IMR-90 (cell line): ENCODE results near the gene ANO10. TPM values are rescaled to one million over a fixed set of nuclear protein-coding genes. Genes with fewer than 3 reads are reported as not detected.

ENCODE experiments used
- ATAC-seq: fragments of 200-7000 bp; cut with Tn5 transposase; 2 replicates; pipeline ENCODE4 v1.9.1; 2020; ENCODE audit warnings: low read depth, mild to moderate bottlenecking, moderate library complexity
- BruUV-seq: library from RNA; stranded (reverse); fragments of 400-500 nt; replicated peaks from 2 replicates; lab custom pipeline; 2021; lab: Mats Ljungman, UMichigan
- CTCF ChIA-PET: fragments of 300-600 bp; formaldehyde crosslinking; extraction: SDS; loops from one replicate; lab custom pipeline; 2021; ENCODE audit warnings: antibody characterized with exemption; lab: Yijun Ruan, JAX
- POLR2A ChIA-PET: fragments of 300-600 bp; sonication (Branson Sonifier 250); formaldehyde crosslinking; loops from one replicate; lab custom pipeline; 2022; ENCODE audit warnings: antibody characterized with exemption; ENCODE audit not compliant: unreplicated experiment; lab: Charles Lee
- DNase-seq: peaks from one replicate; pipeline ENCODE4 v3.0.0; 2013
- H2AFZ ChIP-seq: replicated peaks from 2 replicates; pipeline ENCODE3; 2013; ENCODE audit warnings: low read length, mild to moderate bottlenecking; ENCODE audit not compliant: poor library complexity
- H2AK5ac ChIP-seq: 2 replicates; pipeline ENCODE4 v1.6.1; 2013; ENCODE audit warnings: low read depth, low read length, inconsistent platforms
- H2AK9ac ChIP-seq: replicated peaks from 2 replicates; pipeline ENCODE3; 2013; ENCODE audit warnings: mild to moderate bottlenecking, low read depth, low read length, moderate library complexity; ENCODE audit not compliant: poor library complexity
- H2BK120ac ChIP-seq: 2 replicates; pipeline ENCODE4 v1.6.1; 2013; ENCODE audit warnings: low read depth, low read length, inconsistent platforms
- H2BK15ac ChIP-seq: 3 replicates; pipeline ENCODE4 v1.6.1; 2013; ENCODE audit warnings: low read depth, low read length, inconsistent platforms
- H2BK20ac ChIP-seq: 2 replicates; pipeline ENCODE4 v1.6.1; 2013; ENCODE audit warnings: low read depth, mild to moderate bottlenecking, inconsistent platforms, low read length, moderate library complexity
- H2BK5ac ChIP-seq: 2 replicates; pipeline ENCODE4 v1.6.1; 2013; ENCODE audit warnings: mild to moderate bottlenecking, low read depth, low read length, inconsistent platforms; ENCODE audit not compliant: poor library complexity, severe bottlenecking
- H3K14ac ChIP-seq: replicated peaks from 2 replicates; pipeline ENCODE4 v1.6.1; 2013; ENCODE audit warnings: low read depth, low read length, inconsistent platforms
- H3K18ac ChIP-seq: 2 replicates; pipeline ENCODE4 v1.6.1; 2013; ENCODE audit warnings: low read depth, low read length, control low read depth
- H3K23ac ChIP-seq: 2 replicates; pipeline ENCODE4 v1.6.1; 2013; ENCODE audit warnings: low read depth, low read length, inconsistent platforms
- H3K27ac ChIP-seq: 2 replicates; pipeline ENCODE4 v1.5.1; 2013; ENCODE audit warnings: mild to moderate bottlenecking, control low read depth, low read length; ENCODE audit not compliant: insufficient read depth
- H3K27me3 ChIP-seq: 2 replicates; pipeline ENCODE4 v1.6.1; 2013; ENCODE audit warnings: low read length; ENCODE audit not compliant: control insufficient read depth, insufficient read depth
- H3K36me3 ChIP-seq: 2 replicates; pipeline ENCODE4 v1.6.1; 2013; ENCODE audit warnings: low read length, mixed read lengths; ENCODE audit not compliant: control insufficient read depth, insufficient read depth
- H3K4ac ChIP-seq: 2 replicates; pipeline ENCODE4 v1.6.1; 2013; ENCODE audit warnings: low read depth, low read length, inconsistent platforms
- H3K4me1 ChIP-seq: 2 replicates; pipeline ENCODE4 v1.6.1; 2013; ENCODE audit warnings: low read length, mixed read lengths; ENCODE audit not compliant: control insufficient read depth, insufficient read depth
- H3K4me2 ChIP-seq: 2 replicates; pipeline ENCODE4 v1.6.1; 2013; ENCODE audit warnings: low read depth, mild to moderate bottlenecking, control low read depth, low read length, moderate library complexity
- H3K4me3 ChIP-seq: 2 replicates; pipeline ENCODE4 v1.5.1; 2013; ENCODE audit warnings: low read depth, mild to moderate bottlenecking, control low read depth, low read length, moderate library complexity; ENCODE audit not compliant: insufficient read depth
- H3K56ac ChIP-seq: 2 replicates; pipeline ENCODE4 v1.6.1; 2013; ENCODE audit warnings: low read length, inconsistent platforms; ENCODE audit not compliant: insufficient read depth; ENCODE audit errors: extremely low read depth
- H3K79me1 ChIP-seq, 2 experiments: 2 replicates each; pipeline ENCODE4 v1.6.1; 2013; ENCODE audit warnings: low read length in 2 of 2, inconsistent platforms in 1 of 2, low read depth in 1 of 2
- H3K9ac ChIP-seq: 2 replicates; pipeline ENCODE4 v1.6.1; 2013; ENCODE audit warnings: low read depth, low read length, control low read depth
- H3K9me1 ChIP-seq: 2 replicates; pipeline ENCODE4 v1.6.1; 2013; ENCODE audit warnings: low read length, inconsistent platforms; ENCODE audit not compliant: insufficient read depth
- H3K9me3 ChIP-seq: 2 replicates; pipeline ENCODE4 v1.6.1; 2013; ENCODE audit warnings: low read length; ENCODE audit not compliant: control insufficient read depth, insufficient read depth
- H4K20me1 ChIP-seq: 2 replicates; pipeline ENCODE4 v1.6.1; 2013; ENCODE audit warnings: low read length, inconsistent platforms; ENCODE audit not compliant: insufficient read depth
- H4K5ac ChIP-seq: 2 replicates; pipeline ENCODE4 v1.6.1; 2013; ENCODE audit warnings: mild to moderate bottlenecking, low read depth, low read length, control low read depth
- H4K8ac ChIP-seq, 2 experiments: 2 replicates each; pipeline ENCODE4 v1.6.1; 2013; ENCODE audit warnings: low read depth in 2 of 2, low read length in 2 of 2, control low read depth in 1 of 2, inconsistent platforms in 1 of 2
- H4K91ac ChIP-seq: 2 replicates; pipeline ENCODE4 v1.6.1; 2013; ENCODE audit warnings: low read depth, low read length, inconsistent platforms; ENCODE audit not compliant: insufficient read depth
- BHLHE40 ChIP-seq: fragments of 150-350 bp; IDR thresholded peaks from 2 replicates; pipeline ENCODE4 v1.6.1; 2016; ENCODE audit warnings: mild to moderate bottlenecking, low read depth, low read length
- CEBPB ChIP-seq: IDR thresholded peaks from 2 replicates; pipeline ENCODE4 v1.6.1; 2012; ENCODE audit warnings: low read depth, low read length, improper control_type of control experiment
- CHD1 ChIP-seq: IDR thresholded peaks from 2 replicates; pipeline ENCODE4 v1.6.1; 2012; ENCODE audit warnings: low read depth, low read length, improper control_type of control experiment
- FOS ChIP-seq: fragments of 150-350 bp; IDR thresholded peaks from 2 replicates; pipeline ENCODE4 v1.6.1; 2016; ENCODE audit warnings: low read depth, low read length
- MAFK ChIP-seq: IDR thresholded peaks from 2 replicates; pipeline ENCODE4 v1.6.1; 2012; ENCODE audit warnings: low read depth, low read length, improper control_type of control experiment
- MAZ ChIP-seq: IDR thresholded peaks from 2 replicates; pipeline ENCODE4 v1.6.1; 2012; ENCODE audit warnings: low read depth, mild to moderate bottlenecking, low read length, improper control_type of control experiment, moderate library complexity, borderline replicate concordance
- MXI1 ChIP-seq: IDR thresholded peaks from 2 replicates; pipeline ENCODE4 v1.6.1; 2012; ENCODE audit warnings: low read depth, mild to moderate bottlenecking, low read length, moderate library complexity, borderline replicate concordance
- NFE2L2 ChIP-seq: fragments of 150-350 bp; IDR thresholded peaks from 2 replicates; pipeline ENCODE4 v1.6.1; 2016; ENCODE audit warnings: low read depth, mild to moderate bottlenecking, low read length
- POLR2A ChIP-seq: IDR thresholded peaks from 2 replicates; pipeline ENCODE4 v1.6.1; 2012; ENCODE audit warnings: mild to moderate bottlenecking, low read depth, low read length
- RAD21 ChIP-seq: IDR thresholded peaks from 2 replicates; pipeline ENCODE4 v1.6.1; 2012; ENCODE audit warnings: low read length, improper control_type of control experiment
- RCOR1 ChIP-seq: IDR thresholded peaks from 2 replicates; pipeline ENCODE4 v1.6.1; 2012; ENCODE audit warnings: mild to moderate bottlenecking, low read length, improper control_type of control experiment; ENCODE audit not compliant: insufficient replicate concordance
- RFX5 ChIP-seq: IDR thresholded peaks from 2 replicates; pipeline ENCODE4 v1.8.0; 2012; ENCODE audit warnings: low read depth, mild to moderate bottlenecking, low read length, moderate library complexity
- SMC3 ChIP-seq: fragments of 150-350 bp; IDR thresholded peaks from 2 replicates; pipeline ENCODE4 v1.6.1; 2016; ENCODE audit warnings: low read depth, mild to moderate bottlenecking, antibody characterized with exemption, low read length, moderate library complexity
- WGBS, 2 experiments: methylation state at CpG; one replicate each; pipeline versions ENCODE4 v1.1.5 to v1.1.7; 2013; ENCODE audit warnings: missing lambda C conversion rate in 2 of 2; ENCODE audit not compliant: insufficient read length in 1 of 2; ENCODE audit errors: extremely low coverage in 2 of 2; 5-methylcytosine and 5-hydroxymethylcytosine counted together
- dilution Hi-C: fragments of 300-500 bp; cut with HindIII; formaldehyde crosslinking; loops from one replicate; pipeline ENCODE4 v1.14.3; 2018; ENCODE audit warnings: low sequenced_read_pairs; ENCODE audit not compliant: unreplicated experiment
- in situ Hi-C: fragments of 300-500 bp; cut with MboI; formaldehyde crosslinking; loops from 3 replicates; pipeline ENCODE4 v1.14.3; 2019; ENCODE audit warnings: low sequenced_read_pairs, inconsistent platforms, mixed read lengths
- intact Hi-C: fragments of 100-400 bp; cut with micrococcal nuclease; formaldehyde crosslinking; loops from 2 replicates; pipeline ENCODE4 v1.10.0; 2022
- polyA plus RNA-seq, 3 experiments: library from polyadenylated mRNA; depleted of rRNA; stranded (reverse); fragments of >200 nt; gene quantifications; 2 replicates each; pipeline ENCODE4 v1.2.3, GENCODE V29; 2012; ENCODE audit warnings: low replicate concordance in 1 of 3
- total RNA-seq: library from RNA; depleted of rRNA; stranded (reverse); fragments of >200 nt; gene quantifications from 2 replicates; pipeline ENCODE4 v1.2.3, GENCODE V29; 2012
- TF ChIP-seq, protein P1 (sequence below): fragments of 150-350 bp; IDR thresholded peaks from 2 replicates; pipeline ENCODE4 v1.6.1; 2016; ENCODE audit warnings: low read depth, mild to moderate bottlenecking, low read length, moderate library complexity, borderline replicate concordance
- TF ChIP-seq, protein P2 (sequence below): fragments of 150-350 bp; IDR thresholded peaks from 2 replicates; pipeline ENCODE4 v1.6.1; 2017; ENCODE audit warnings: mild to moderate bottlenecking, antibody characterized with exemption, low read length, low read depth

Gene ANO10
- total and polyA plus RNA-seq, 2 of the 4 experiments (the other 2 are of a cell fraction) = 28.5 to 41.6 TPM

DNA sequence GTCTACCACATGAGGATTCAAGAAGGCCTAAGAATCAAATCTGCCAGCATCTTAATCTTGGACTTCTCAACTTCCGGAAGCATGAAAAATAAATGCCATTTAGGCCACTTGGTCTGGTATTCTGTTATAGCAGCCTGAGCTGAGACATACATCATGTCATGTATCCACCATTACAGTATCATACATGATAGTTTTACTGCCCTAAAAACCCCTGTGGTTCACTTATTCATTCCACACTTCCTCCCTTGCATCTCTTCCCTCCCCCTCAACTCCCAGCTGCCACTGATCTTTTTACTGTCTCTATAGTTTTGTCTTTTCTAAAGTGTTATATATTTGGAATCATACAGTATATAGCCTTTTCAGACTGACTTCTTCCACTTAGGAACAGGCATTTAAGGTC is 173.7 kb downstream of the ANO10 start:
- Histone ChIP-seq H4K91ac (no peak overlapping the region), H4K8ac (no peak overlapping the region), H3K9me1 (0 out of 2 replicates have a peak, but pooled peaks cover 4% of the 10 kb centered on the region), H3K79me1 (no peaks in the 10 kb centered on the region; a peak in 2 of 4 replicates), H3K36me3 (no peaks in the 10 kb centered on the region), H3K9me3 (no peaks in the 10 kb centered on the region), H4K20me1 (no peaks in the 10 kb centered on the region), H2BK5ac (no peak overlapping the region), H2AK5ac (no peak overlapping the region), H2AK9ac (no peak overlapping the region), H3K9ac (no peak overlapping the region), H3K4me3 (no peak overlapping the region), H4K5ac (no peak overlapping the region), H2BK20ac (no peak overlapping the region), H3K14ac (no peak overlapping the region), H3K27ac (no peak overlapping the region), H3K56ac (no peak overlapping the region), H3K23ac (no peak overlapping the region), H3K4me1 (no peaks in the 10 kb centered on the region), H3K4ac (no peak overlapping the region), H3K27me3 (no peaks in the 10 kb centered on the region), H3K18ac (no peak overlapping the region), H2BK15ac (no peak overlapping the region), H2BK120ac (no peak overlapping the region), H3K4me2 (no peak overlapping the region), H2AFZ (no peak overlapping the region)
- DNase-seq (no peak), ATAC-seq (no peak)
- ChIA-PET CTCF (no interaction called here), POLR2A (no interaction called here)
- in situ Hi-C loops (no loop called here), intact Hi-C loops (no loop called here), dilution Hi-C loops (no loop called here)
- no CpG with 5 or more reads among the region's 1 CpG for WGBS, 2 experiments
- BruUV-seq = no TSS peak
- TF ChIP-seq RFX5 (no peak), BHLHE40 (no peak), NFE2L2 (no peak), POLR2A (no peak), RCOR1 (no peak), MAZ (no peak), MXI1 (no peak), CHD1 (no peak), CEBPB (no peak), MAFK (no peak), FOS (no peak), SMC3 (no peak), RAD21 (no peak)
- TF ChIP-seq, protein P1, sequence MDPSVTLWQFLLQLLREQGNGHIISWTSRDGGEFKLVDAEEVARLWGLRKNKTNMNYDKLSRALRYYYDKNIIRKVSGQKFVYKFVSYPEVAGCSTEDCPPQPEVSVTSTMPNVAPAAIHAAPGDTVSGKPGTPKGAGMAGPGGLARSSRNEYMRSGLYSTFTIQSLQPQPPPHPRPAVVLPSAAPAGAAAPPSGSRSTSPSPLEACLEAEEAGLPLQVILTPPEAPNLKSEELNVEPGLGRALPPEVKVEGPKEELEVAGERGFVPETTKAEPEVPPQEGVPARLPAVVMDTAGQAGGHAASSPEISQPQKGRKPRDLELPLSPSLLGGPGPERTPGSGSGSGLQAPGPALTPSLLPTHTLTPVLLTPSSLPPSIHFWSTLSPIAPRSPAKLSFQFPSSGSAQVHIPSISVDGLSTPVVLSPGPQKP = no peak
- TF ChIP-seq, protein P2, sequence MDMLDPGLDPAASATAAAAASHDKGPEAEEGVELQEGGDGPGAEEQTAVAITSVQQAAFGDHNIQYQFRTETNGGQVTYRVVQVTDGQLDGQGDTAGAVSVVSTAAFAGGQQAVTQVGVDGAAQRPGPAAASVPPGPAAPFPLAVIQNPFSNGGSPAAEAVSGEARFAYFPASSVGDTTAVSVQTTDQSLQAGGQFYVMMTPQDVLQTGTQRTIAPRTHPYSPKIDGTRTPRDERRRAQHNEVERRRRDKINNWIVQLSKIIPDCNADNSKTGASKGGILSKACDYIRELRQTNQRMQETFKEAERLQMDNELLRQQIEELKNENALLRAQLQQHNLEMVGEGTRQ = no peak
